ENCODE measurements around the gene ARHGEF7. TPM values are rescaled to one million over a fixed set of nuclear protein-coding genes. Genes with fewer than 3 reads are reported as not detected.

The ARHGEF7 gene
- total RNA-seq, 1 experiment from 2014 or later: 46.2 TPM

DNA sequence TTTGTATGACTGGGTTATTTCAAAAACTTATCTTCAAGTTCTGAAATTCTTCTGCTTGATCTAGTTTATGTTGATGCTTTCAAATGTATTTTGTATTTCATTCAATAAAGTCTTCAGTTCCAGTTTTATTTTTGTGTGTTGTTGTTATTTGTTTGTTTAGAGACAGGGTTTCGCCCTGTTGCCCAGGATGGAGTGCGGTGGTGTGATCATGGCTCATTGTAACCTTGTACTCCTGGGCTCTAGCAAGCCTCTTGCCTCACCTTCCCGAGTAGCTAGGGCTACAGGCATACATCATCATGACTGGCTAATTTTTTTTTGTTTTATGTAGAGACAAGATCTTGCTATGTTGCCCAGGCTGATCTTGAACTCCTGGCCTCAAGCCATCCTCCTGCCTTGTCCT is 40.3 kb upstream of the ARHGEF7 start:
- Histone ChIP-seq H3K9me3 (ENCODE audit: control insufficient read depth in 1 of 2, insufficient read depth in 1 of 2, low read depth in 1 of 2, low read length in 2 of 2) (peaks cover 0 to 13% of the 10 kb centered on the region in 2 experiments; a peak in 1 of 4 replicates), H3K27ac (ENCODE audit: low read depth, low read length) (no peak overlapping the region), H2AFZ (ENCODE audit: low read depth, low read length, poor library complexity, severe bottlenecking) (no peak overlapping the region), H3K4me3 (replicated peaks in 1 of 2; ENCODE audit: low read depth in 1 of 2, low read length in 2 of 2) (no peak overlapping the region), H3K9ac (ENCODE audit: low read length) (no peak overlapping the region), H3K4me1 (ENCODE audit: control insufficient read depth in 1 of 2, insufficient read depth in 2 of 2, low read length in 2 of 2) (no peaks in the 10 kb centered on the region), H3K79me2 (ENCODE audit: insufficient read depth, low read length) (no peaks in the 10 kb centered on the region), H3K36me3 (ENCODE audit: control insufficient read depth in 1 of 2, insufficient read depth in 2 of 2, low read length in 2 of 2) (no peaks in the 10 kb centered on the region), H4K20me1 (ENCODE audit: insufficient read depth) (no peaks in the 10 kb centered on the region), H3K9me2 (ENCODE audit: insufficient read depth) (no peaks in the 10 kb centered on the region), H3K4me2 (ENCODE audit: low read length) (no peak overlapping the region), H3K27me3 (ENCODE audit: insufficient read depth, low read length) (no peaks in the 10 kb centered on the region)
- TF ChIP-seq CEBPB (IDR thresholded peaks at IDR 0.05; ENCODE audit: low read depth) (no peak), POLR2AphosphoS5 (IDR thresholded peaks at IDR 0.05; ENCODE audit: low read depth, low read length) (no peak), JUND (IDR thresholded peaks at IDR 0.05) (no peak), REST (IDR thresholded peaks at IDR 0.05; ENCODE audit: low read depth) (no peak), ZFX (IDR thresholded peaks at IDR 0.05) (no peak), EZH2phosphoT487 (IDR thresholded peaks at IDR 0.05; ENCODE audit: borderline replicate concordance) (no peak), SP1 (IDR thresholded peaks at IDR 0.05; ENCODE audit: low read depth) (no peak), EZH2 (IDR thresholded peaks at IDR 0.05) (no peak), RAD21 (IDR thresholded peaks at IDR 0.05; ENCODE audit: low read depth) (no peak), SRF (IDR thresholded peaks at IDR 0.05; ENCODE audit: low read depth) (no peak), EGR1 (IDR thresholded peaks at IDR 0.05; ENCODE audit: low read depth) (no peak), SIN3A (IDR thresholded peaks at IDR 0.05; ENCODE audit: low read depth) (no peak)
- TF ChIP-seq, protein P1, sequence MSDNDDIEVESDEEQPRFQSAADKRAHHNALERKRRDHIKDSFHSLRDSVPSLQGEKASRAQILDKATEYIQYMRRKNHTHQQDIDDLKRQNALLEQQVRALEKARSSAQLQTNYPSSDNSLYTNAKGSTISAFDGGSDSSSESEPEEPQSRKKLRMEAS (IDR thresholded peaks at IDR 0.05): no peak
- TF ChIP-seq, protein P2, sequence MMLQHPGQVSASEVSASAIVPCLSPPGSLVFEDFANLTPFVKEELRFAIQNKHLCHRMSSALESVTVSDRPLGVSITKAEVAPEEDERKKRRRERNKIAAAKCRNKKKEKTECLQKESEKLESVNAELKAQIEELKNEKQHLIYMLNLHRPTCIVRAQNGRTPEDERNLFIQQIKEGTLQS (IDR thresholded peaks at IDR 0.05): no peak
- ChIA-PET POLR2A (no interaction called here), RAD21 (ENCODE audit: low non-redundant PET in 1 of 2, low total read pairs in 2 of 2, uncharacterized antibody in 2 of 2, unreplicated experiment in 2 of 2) (no interaction called here), CTCF (no interaction called here)
- DNase-seq (ENCODE audit: low read depth, low spot score) (no peak), ATAC-seq (no peak)
- intact Hi-C loops (cut with micrococcal nuclease): loop anchor here (5.0 kb wide), 1 partner anchor 387 kb away; no protein-coding TSS in a partner anchor
- BruUV-seq (replicated peaks): no TSS peak
